Transverse colon (tissue), 4 donors: ENCODE data around the gene DISC1. TPM values are rescaled to one million over a fixed set of nuclear protein-coding genes. Genes with fewer than 3 reads are reported as not detected.

Experiments
- DNase-seq: peaks from one replicate; pipeline ENCODE4 v3.0.0-alpha.2; 2019
- H3K27ac ChIP-seq, 4 donors: fragments of 200-600 bp; sonication (generic); 2 replicates each; pipeline ENCODE4 v1.5.1; 2016 to 2018; ENCODE audit warnings: inconsistent platforms in 4 of 4
- H3K27me3 ChIP-seq: fragments of 200-600 bp; sonication (generic); 2 replicates; pipeline ENCODE4 v1.5.1; 2017; ENCODE audit warnings: inconsistent platforms
- H3K36me3 ChIP-seq, 4 donors: fragments of 200-600 bp; sonication (generic); 2 replicates each; pipeline ENCODE4 v1.5.1; 2017 to 2019; ENCODE audit warnings: inconsistent platforms in 4 of 4
- H3K4me1 ChIP-seq, 4 donors: fragments of 200-600 bp; sonication (generic); 2 replicates each; pipeline ENCODE4 v1.5.1; 2017 to 2020; ENCODE audit warnings: inconsistent platforms in 4 of 4
- H3K4me3 ChIP-seq, 4 donors: fragments of 200-600 bp; sonication (generic); 1 replicate in 1 of 4; 2 replicates in 3 of 4; pipeline versions ENCODE4 v1.5.1 to v1.6.1; 2017 to 2019; ENCODE audit warnings: inconsistent platforms in 4 of 4
- H3K9me3 ChIP-seq, 2 donors: fragments of 200-600 bp; sonication (generic); 2 replicates each; pipeline ENCODE4 v1.5.1; 2017 to 2019; ENCODE audit warnings: inconsistent platforms in 2 of 2
- EP300 ChIP-seq: sonication (generic); formaldehyde crosslinking; IDR thresholded peaks from one replicate; pipeline ENCODE4 v1.6.1; 2017; ENCODE audit warnings: antibody characterized with exemption, low read depth
- POLR2A ChIP-seq: fragments of 450-650 bp; IDR thresholded peaks from one replicate; pipeline ENCODE4 v1.6.1; 2016; ENCODE audit warnings: antibody characterized with exemption, mild to moderate bottlenecking, moderate library complexity
- POLR2AphosphoS5 ChIP-seq, 3 donors: sonication (generic); formaldehyde crosslinking; IDR thresholded peaks; one replicate each; pipeline ENCODE4 v1.6.1; 2016; ENCODE audit warnings: antibody characterized with exemption in 3 of 3
- WGBS, 2 donors: methylation state at CpG; one replicate each; pipeline ENCODE4 v1.1.5; 2018; ENCODE audit warnings: low coverage in 1 of 2; 5-methylcytosine and 5-hydroxymethylcytosine counted together
- in situ Hi-C, 4 donors: fragments of 200-750 bp; cut with MboI; loops; one replicate each; pipeline versions ENCODE4 v1.15.0 to v1.15.1; 2017; ENCODE audit warnings: low sequenced_read_pairs in 3 of 4, low pct_ligation_motif_present in 1 of 4, low pct_unique_long_range_greater_than_20kb in 1 of 4
- intact Hi-C: fragments of 100-400 bp; cut with DNase I; formaldehyde crosslinking; loops from one replicate; pipeline ENCODE4 v1.15.1; 2023; ENCODE audit warnings: low total_unique reads
- total RNA-seq, 4 donors: library from RNA; depleted of rRNA; stranded (reverse); fragments of >200 nt; gene quantifications; one replicate each; pipeline ENCODE4 v1.1.0, GENCODE V29; 2016
- TF ChIP-seq, protein P1 (sequence below), 5 experiments: fragments of 200-600 bp in 3 of 5; fragments of 450-650 bp in 2 of 5; sonication (generic) in 3 of 5; IDR thresholded peaks; 1 replicate in 2 of 5; 2 replicates in 3 of 5; pipeline ENCODE4 v1.5.1; 2016 to 2017; ENCODE audit warnings: antibody characterized with exemption in 5 of 5, inconsistent platforms in 3 of 5, mild to moderate bottlenecking in 2 of 5, moderate library complexity in 1 of 5

DISC1 gene
- total RNA-seq, 4 donors from 2014 or later = 7.8 to 20.3 (median 11.5) TPM

DNA sequence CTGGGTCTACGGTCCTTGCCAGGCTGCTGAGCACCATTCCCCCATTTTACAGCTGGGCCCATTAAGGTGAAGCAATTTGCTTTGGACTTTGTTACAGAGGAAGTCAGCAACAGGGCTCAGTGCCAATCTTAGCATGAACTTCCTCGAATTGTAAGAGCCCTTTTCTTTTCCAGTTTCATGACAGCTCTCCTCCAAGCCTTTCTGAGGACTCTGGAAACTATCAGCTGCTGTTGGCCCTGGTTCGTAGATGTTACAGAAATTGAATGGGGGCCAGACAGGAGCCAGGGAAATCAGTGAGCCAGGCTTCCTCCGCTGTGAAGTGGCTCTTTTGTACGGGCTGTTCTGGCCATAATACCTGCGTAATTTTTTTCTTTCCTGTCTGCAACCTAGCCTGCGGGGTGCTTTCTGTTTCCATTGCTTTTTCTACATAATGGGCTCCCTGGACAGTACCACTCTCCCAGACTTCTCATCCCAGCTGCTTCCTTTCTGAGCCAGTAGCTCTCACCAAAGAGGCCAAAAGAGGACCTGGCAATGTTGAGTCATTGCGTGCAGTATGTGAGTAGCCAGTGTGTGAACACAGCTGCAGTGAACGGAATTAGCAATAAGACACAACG, 386.3 kb downstream of the DISC1 start:
- TF ChIP-seq EP300 (no peak), POLR2AphosphoS5 (IDR thresholded peaks at IDR 0.05) (peak in 2 of 3 donors; percentile 53 to 65)
- TF ChIP-seq, protein P1, sequence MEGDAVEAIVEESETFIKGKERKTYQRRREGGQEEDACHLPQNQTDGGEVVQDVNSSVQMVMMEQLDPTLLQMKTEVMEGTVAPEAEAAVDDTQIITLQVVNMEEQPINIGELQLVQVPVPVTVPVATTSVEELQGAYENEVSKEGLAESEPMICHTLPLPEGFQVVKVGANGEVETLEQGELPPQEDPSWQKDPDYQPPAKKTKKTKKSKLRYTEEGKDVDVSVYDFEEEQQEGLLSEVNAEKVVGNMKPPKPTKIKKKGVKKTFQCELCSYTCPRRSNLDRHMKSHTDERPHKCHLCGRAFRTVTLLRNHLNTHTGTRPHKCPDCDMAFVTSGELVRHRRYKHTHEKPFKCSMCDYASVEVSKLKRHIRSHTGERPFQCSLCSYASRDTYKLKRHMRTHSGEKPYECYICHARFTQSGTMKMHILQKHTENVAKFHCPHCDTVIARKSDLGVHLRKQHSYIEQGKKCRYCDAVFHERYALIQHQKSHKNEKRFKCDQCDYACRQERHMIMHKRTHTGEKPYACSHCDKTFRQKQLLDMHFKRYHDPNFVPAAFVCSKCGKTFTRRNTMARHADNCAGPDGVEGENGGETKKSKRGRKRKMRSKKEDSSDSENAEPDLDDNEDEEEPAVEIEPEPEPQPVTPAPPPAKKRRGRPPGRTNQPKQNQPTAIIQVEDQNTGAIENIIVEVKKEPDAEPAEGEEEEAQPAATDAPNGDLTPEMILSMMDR (IDR thresholded peaks at IDR 0.05) = no peak
- intact Hi-C loops (no loop called here), in situ Hi-C loops (no loop called here)
- peak; percentile 69 for DNase-seq
- Histone ChIP-seq H3K4me1 (peaks cover 9 to 37% (median 16%) of the 10 kb centered on the region in 4 donors), H3K36me3 (no peaks in the 10 kb centered on the region), H3K27me3 (no peaks in the 10 kb centered on the region), H3K9me3 (no peaks in the 10 kb centered on the region), H3K4me3 (peak overlapping the region in 2 of 4 donors; percentile 1 to 33), H3K27ac (peak overlapping the region; percentile 60 to 80 (median 74))
- 30 to 31% methylated on average over 2 to 10 of the region's 10 CpGs for WGBS, 2 donors

DNA sequence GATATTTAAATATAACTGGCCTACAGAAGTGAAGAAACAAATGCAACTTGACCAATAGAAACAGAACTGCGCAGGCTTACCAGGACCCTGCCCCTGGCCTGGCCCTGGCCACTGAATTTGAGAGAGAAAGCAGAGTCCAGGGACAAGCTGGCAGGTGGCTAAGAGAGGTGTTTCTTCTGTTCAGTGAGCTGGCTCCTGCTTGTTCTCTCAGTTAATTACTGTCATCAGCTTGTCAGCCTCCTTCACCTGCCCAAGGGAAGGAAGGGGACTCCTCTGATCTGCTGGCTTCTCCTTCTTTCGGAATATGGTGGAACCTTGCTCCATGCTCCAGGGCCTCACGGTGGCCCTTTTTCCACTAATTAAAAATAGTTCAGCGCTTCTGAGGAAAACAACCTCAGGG, 388.4 kb downstream of the DISC1 start:
- in situ Hi-C loops = no loop called here
- no peaks in the 10 kb centered on the region for H3K36me3 ChIP-seq
- H3K27ac ChIP-seq = no peak overlapping the region
- intact Hi-C loops = no loop called here
- no peaks in the 10 kb centered on the region for H3K27me3 ChIP-seq
- peaks cover 9 to 32% (median 16%) of the 10 kb centered on the region in 4 donors for H3K4me1 ChIP-seq
- H3K9me3 ChIP-seq = no peaks in the 10 kb centered on the region
- TF ChIP-seq POLR2AphosphoS5 (IDR thresholded peaks at IDR 0.05) (no peak), POLR2A (no peak), EP300 (no peak)
- TF ChIP-seq, protein P1 (IDR thresholded peaks at IDR 0.05) = no peak
- no peak overlapping the region for H3K4me3 ChIP-seq
- no peak for DNase-seq
- WGBS, 2 donors = 89 to 100% methylated on average over 3 to 4 of the region's 4 CpGs

DNA sequence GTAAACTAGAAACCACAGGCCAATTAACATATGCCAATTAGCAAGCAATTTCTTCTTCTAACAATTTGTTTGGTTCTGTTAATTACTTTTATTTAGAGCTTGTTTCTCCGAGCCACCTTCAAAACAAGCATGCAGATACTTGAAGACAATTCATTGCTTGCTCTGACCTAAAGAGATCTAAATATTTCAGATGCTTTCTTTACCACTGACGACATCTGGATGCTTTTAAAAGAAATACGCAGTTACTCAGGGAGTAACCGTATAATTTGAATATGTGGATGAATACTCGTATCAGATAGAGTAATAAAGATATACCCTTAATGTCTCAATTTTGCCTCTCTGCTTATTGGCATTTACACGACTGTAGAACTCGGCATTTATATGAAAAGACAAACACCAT, 390.0 kb downstream of the DISC1 start:
- Histone ChIP-seq H3K4me1 (peaks cover 9 to 32% (median 16%) of the 10 kb centered on the region in 4 donors), H3K4me3 (no peak overlapping the region), H3K27me3 (no peaks in the 10 kb centered on the region), H3K9me3 (no peaks in the 10 kb centered on the region), H3K36me3 (no peaks in the 10 kb centered on the region), H3K27ac (no peak overlapping the region)
- 51 to 52% methylated on average over 7 of the region's 7 CpGs for WGBS, 2 donors
- intact Hi-C loops = no loop called here
- TF ChIP-seq, protein P1 (IDR thresholded peaks at IDR 0.05) = no peak
- TF ChIP-seq POLR2A (no peak), EP300 (no peak), POLR2AphosphoS5 (IDR thresholded peaks at IDR 0.05) (no peak)
- DNase-seq = no peak
- in situ Hi-C loops = no loop called here

DNA sequence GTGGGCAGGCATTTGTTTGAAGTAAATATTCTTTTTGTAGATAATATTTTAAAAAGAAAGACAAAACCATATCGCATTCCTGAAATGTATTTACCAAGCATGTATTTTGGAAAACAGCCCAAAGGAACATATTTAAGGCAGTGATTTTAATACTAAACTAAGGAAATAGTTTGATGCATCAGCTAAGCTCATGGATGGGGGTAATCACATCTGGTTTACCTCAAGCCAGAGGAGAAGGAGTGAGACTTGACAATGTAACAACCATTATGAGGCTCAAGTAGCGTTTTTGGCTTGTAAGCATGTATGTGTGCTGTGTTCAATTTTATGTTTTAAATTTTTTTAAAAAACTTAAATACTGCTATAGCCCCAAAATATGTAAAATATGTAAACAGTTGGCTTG, 390.5 kb downstream of the DISC1 start:
- intact Hi-C loops = no loop called here
- no peak for DNase-seq
- H3K27me3 ChIP-seq = no peaks in the 10 kb centered on the region
- no peak overlapping the region for H3K27ac ChIP-seq
- WGBS, 2 donors = 63 to 71% methylated on average over 2 of the region's 2 CpGs
- in situ Hi-C loops = no loop called here
- no peaks in the 10 kb centered on the region for H3K36me3 ChIP-seq
- no peak overlapping the region for H3K4me3 ChIP-seq
- TF ChIP-seq EP300 = no peak
- TF ChIP-seq, protein P1 (IDR thresholded peaks at IDR 0.05) = no peak
- TF ChIP-seq POLR2AphosphoS5 (IDR thresholded peaks at IDR 0.05) = no peak
- TF ChIP-seq POLR2A = no peak
- H3K9me3 ChIP-seq = no peaks in the 10 kb centered on the region
- peaks cover 9 to 31% (median 16%) of the 10 kb centered on the region in 4 donors for H3K4me1 ChIP-seq
